Measurements from ENCODE around the gene LY9. TPM values are rescaled to one million over a fixed set of nuclear protein-coding genes. Genes with fewer than 3 reads are reported as not detected.
A peak's percentile ranks its signal among the peaks of the same experiment; 100 is the strongest.

The LY9 gene
- total RNA-seq, 1 donor from 2014 or later: 4.7 TPM

DNA sequence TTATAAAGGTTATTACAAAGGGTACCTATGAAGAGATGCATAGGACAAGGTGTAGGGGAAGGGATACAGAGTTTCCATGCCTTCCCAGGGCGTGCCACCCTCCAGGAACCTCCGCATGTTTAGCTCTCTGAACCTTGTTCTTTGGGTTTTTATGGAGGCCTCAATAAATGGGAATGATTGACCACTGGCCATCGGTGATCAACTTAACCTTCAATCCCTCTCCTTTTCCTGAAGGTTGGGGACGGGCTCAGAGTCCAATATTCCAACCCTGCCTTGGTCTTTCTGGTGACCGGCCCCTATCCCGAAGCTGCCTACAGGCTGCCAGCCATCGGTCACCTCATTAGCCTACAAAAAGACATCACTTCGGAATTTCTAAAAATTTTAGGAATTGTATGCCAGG is 55.0 kb downstream of the LY9 start:
- Histone ChIP-seq H3K27me3 (no peaks in the 10 kb centered on the region), H3K27ac (no peak overlapping the region)
- intact Hi-C loops (cut with DNase I): loop anchor here (5.0 kb wide), 1 partner anchor 694 kb away; no protein-coding TSS in a partner anchor

DNA sequence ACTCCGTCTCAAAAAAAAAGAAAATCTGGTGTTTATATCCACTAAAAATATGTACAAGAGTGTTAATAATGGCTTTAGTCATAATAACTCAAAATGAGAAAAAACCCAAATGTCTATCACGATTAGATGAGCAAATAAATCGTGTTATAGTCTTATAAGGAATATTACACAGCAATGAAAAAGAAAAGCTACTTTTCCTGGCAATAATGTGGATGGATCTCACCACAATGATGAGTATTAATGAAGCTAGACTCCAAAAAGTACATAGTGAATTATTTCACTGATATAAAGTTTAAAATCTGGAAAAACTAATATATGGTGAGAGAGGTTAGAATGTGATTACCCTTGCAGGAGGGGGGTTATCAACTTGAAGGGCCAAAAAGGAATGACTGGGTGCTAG is 57.0 kb downstream of the LY9 start:
- no peaks in the 10 kb centered on the region for H3K4me1 ChIP-seq
- DNase-seq (ENCODE audit: extremely low spot score in 2 of 2): no peak
- intact Hi-C loops (cut with DNase I): loop anchor here (5.0 kb wide), 1 partner anchor 696 kb away; no protein-coding TSS in a partner anchor
- no peak overlapping the region for H3K27ac ChIP-seq
- no peaks in the 10 kb centered on the region for H3K36me3 ChIP-seq
- no peaks in the 10 kb centered on the region for H3K9me3 ChIP-seq
- H3K4me3 ChIP-seq: no peak overlapping the region
- H3K27me3 ChIP-seq: no peaks in the 10 kb centered on the region
- TF ChIP-seq, protein P1, sequence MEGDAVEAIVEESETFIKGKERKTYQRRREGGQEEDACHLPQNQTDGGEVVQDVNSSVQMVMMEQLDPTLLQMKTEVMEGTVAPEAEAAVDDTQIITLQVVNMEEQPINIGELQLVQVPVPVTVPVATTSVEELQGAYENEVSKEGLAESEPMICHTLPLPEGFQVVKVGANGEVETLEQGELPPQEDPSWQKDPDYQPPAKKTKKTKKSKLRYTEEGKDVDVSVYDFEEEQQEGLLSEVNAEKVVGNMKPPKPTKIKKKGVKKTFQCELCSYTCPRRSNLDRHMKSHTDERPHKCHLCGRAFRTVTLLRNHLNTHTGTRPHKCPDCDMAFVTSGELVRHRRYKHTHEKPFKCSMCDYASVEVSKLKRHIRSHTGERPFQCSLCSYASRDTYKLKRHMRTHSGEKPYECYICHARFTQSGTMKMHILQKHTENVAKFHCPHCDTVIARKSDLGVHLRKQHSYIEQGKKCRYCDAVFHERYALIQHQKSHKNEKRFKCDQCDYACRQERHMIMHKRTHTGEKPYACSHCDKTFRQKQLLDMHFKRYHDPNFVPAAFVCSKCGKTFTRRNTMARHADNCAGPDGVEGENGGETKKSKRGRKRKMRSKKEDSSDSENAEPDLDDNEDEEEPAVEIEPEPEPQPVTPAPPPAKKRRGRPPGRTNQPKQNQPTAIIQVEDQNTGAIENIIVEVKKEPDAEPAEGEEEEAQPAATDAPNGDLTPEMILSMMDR (IDR thresholded peaks at IDR 0.05): no peak
- TF ChIP-seq POLR2AphosphoS5 (IDR thresholded peaks at IDR 0.05; ENCODE audit: insufficient read depth in 1 of 2, low read depth in 1 of 2) (no peak), POLR2A (IDR thresholded peaks at IDR 0.05) (no peak)

More for the DNA sequence above, 55.0 kb downstream of the LY9 start:
- DNase-seq (ENCODE audit: extremely low spot score in 2 of 2): peak in 1 of 2 donors; percentile 65
- Histone ChIP-seq H3K4me1 (no peaks in the 10 kb centered on the region), H3K36me3 (no peaks in the 10 kb centered on the region), H3K9me3 (no peaks in the 10 kb centered on the region), H3K4me3 (no peak overlapping the region)
- no peak for TF ChIP-seq POLR2A (IDR thresholded peaks at IDR 0.05)
- TF ChIP-seq, protein P1 (IDR thresholded peaks at IDR 0.05): no peak
- TF ChIP-seq POLR2AphosphoS5 (IDR thresholded peaks at IDR 0.05; ENCODE audit: insufficient read depth in 1 of 2, low read depth in 1 of 2): no peak

DNA sequence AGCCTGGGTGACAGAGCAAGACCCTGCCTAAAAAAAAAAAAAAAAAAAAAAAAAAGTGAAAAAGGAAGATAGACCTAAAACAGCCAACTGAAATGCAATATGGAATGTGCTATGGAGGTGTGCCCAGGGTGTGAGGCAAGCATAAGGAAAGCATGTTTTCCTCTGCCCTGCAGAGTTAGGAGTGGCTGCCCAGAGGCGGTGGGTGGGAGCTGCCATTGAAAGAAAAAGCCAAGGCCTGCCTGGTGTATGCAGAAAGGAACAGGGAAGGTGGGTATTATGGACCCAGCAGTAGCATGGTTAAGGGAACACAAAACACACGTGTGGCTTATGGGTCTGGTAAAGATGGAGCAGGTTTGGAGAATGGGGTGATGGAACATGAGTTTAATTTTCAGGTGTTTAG is 57.8 kb downstream of the LY9 start:
- no peak overlapping the region for H3K4me3 ChIP-seq
- peak; percentile 3 to 31 for DNase-seq (ENCODE audit: extremely low spot score in 2 of 2)
- intact Hi-C loops (cut with DNase I): loop anchor here (5.0 kb wide), 1 partner anchor 696 kb away; no protein-coding TSS in a partner anchor
- H3K36me3 ChIP-seq: no peaks in the 10 kb centered on the region
- no peak overlapping the region for H3K27ac ChIP-seq
- no peaks in the 10 kb centered on the region for H3K27me3 ChIP-seq
- TF ChIP-seq POLR2A (IDR thresholded peaks at IDR 0.05) (no peak), POLR2AphosphoS5 (IDR thresholded peaks at IDR 0.05; ENCODE audit: insufficient read depth in 1 of 2, low read depth in 1 of 2) (no peak)
- TF ChIP-seq, protein P1 (IDR thresholded peaks at IDR 0.05): no peak
- H3K9me3 ChIP-seq: no peaks in the 10 kb centered on the region
- no peaks in the 10 kb centered on the region for H3K4me1 ChIP-seq

DNA sequence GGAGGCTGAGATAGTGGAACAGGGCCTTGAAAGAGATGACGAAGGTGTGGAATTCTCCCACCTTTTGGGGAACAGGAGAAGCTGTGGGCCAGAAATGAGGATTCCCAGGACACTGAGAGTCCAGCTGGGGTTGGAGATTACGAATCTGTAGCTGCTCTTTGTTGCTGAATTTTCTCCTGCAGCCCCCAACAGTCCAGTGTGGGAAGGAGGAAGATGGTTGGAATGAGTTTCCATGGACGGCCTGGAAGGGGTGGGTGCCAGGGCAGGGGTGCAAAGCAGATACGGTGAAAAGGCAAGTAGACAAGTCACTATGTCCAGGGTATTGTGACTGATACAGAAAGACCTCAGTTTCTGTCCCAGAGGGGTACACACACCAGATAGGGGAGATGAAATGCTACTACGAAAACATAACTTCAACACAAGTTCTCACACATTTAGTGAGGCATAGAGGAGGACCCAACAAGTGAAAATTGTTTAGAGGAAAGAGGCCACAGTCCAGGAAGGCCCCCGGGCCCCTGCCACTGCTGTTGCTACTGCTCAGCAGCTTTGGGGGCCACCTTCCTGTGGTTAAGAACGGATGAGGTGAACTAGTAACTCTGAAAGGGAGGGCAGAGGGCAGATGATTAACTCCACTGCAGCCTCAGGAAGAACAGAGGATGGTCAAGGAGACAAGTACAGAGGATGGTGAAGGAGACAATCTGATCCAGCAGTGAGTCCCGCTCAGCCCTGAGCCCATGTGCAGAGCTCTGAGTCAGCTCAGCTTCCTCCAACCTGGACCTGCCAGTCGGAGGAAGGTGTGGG is 59.4 kb downstream of the LY9 start:
- H3K9me3 ChIP-seq: no peaks in the 10 kb centered on the region
- TF ChIP-seq, protein P1 (IDR thresholded peaks at IDR 0.05): no peak
- no peak for TF ChIP-seq POLR2AphosphoS5 (IDR thresholded peaks at IDR 0.05; ENCODE audit: insufficient read depth in 1 of 2, low read depth in 1 of 2)
- TF ChIP-seq POLR2A (IDR thresholded peaks at IDR 0.05): no peak
- no peak overlapping the region for H3K27ac ChIP-seq
- no peaks in the 10 kb centered on the region for H3K27me3 ChIP-seq
- H3K4me3 ChIP-seq: no peak overlapping the region
- H3K36me3 ChIP-seq: no peaks in the 10 kb centered on the region
- intact Hi-C loops (cut with DNase I): no loop called here
- peak; percentile 62 to 64 for DNase-seq (ENCODE audit: extremely low spot score in 2 of 2)
- no peaks in the 10 kb centered on the region for H3K4me1 ChIP-seq

DNA sequence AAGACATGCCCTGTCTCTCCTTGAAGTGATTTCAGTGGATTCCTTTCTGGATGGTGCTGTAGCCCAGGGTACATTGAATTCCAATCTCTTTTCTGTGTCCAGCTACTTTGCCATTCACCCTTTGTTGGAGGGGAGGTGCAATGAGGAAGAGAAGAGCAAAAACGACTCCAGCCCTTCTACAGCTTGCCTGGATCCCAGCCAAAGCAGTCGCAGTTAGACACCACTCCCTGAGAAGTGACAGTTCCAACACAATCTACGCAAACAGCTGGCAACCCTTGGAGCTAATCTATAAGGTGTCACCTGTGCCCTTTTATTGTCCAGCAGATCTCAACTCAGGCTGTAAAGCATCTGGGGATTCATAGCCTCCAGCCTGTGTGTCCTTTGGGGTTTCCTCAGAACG is 62.1 kb downstream of the LY9 start:
- Histone ChIP-seq H3K27me3 (no peaks in the 10 kb centered on the region), H3K27ac (no peak overlapping the region), H3K4me1 (no peaks in the 10 kb centered on the region), H3K4me3 (no peak overlapping the region), H3K9me3 (no peaks in the 10 kb centered on the region), H3K36me3 (no peaks in the 10 kb centered on the region)
- peak; percentile 55 to 70 for DNase-seq (ENCODE audit: extremely low spot score in 2 of 2)
- intact Hi-C loops (cut with DNase I): no loop called here
- TF ChIP-seq, protein P1 (IDR thresholded peaks at IDR 0.05): no peak
- no peak for TF ChIP-seq POLR2A (IDR thresholded peaks at IDR 0.05)
- no peak for TF ChIP-seq POLR2AphosphoS5 (IDR thresholded peaks at IDR 0.05; ENCODE audit: insufficient read depth in 1 of 2, low read depth in 1 of 2)
